GM12874 (cell line): ENCODE data around the gene MRC1.
A peak's percentile ranks its signal among the peaks of the same experiment; 100 is the strongest.

Experiments
- CTCF ChIP-seq: IDR thresholded peaks from 2 replicates; pipeline ENCODE4 v1.5.1; 2011; ENCODE audit warnings: low read depth, mild to moderate bottlenecking, control low read depth, low read length, moderate library complexity; ENCODE audit not compliant: insufficient read depth

MRC1 gene

GRCh38 chr10:17847585-17848296 is 38.6 kb downstream of the MRC1 start:
- TF ChIP-seq CTCF, result 0 out of 2 replicates have a peak, but pooled peaks have one; percentile 1

- TF ChIP-seq CTCF, result no peak
Observed at GRCh38 chr10:17848646-17849045, 39.5 kb downstream of the MRC1 start.

- TF ChIP-seq CTCF, result no peak
Observed at GRCh38 chr10:17850501-17850900, 41.4 kb downstream of the MRC1 start.

- TF ChIP-seq CTCF, result no peak
Observed at GRCh38 chr10:17851611-17852010, 42.5 kb downstream of the MRC1 start.

- no peak for TF ChIP-seq CTCF
Observed at GRCh38 chr10:17854044-17854652, 45.0 kb downstream of the MRC1 start.

GRCh38 chr10:17857040-17857439 is 47.9 kb downstream of the MRC1 start:
- TF ChIP-seq CTCF, result no peak

GRCh38 chr10:17859492-17860156 is 50.5 kb downstream of the MRC1 start:
- no peak for TF ChIP-seq CTCF
